T-helper 1 cell treated with Interleukin-12 subunit alpha and Interleukin-12 subunit beta and Interleukin-4 antibody, amounts not matched to agents 30 μg/mL and 1 μg/mL, for 36 hours (primary cell): ENCODE results near the gene ANKRD11.
A peak's percentile ranks its signal among the peaks of the same experiment; 100 is the strongest.

Source experiments
- H3K27ac Mint-ChIP-seq: one replicate; pipeline ENCODE4 v1.8.0; 2021; ENCODE audit warnings: mild to moderate bottlenecking, mixed read lengths
- H3K27me3 Mint-ChIP-seq: one replicate; pipeline ENCODE4 v1.8.0; 2021; ENCODE audit warnings: low read depth, mixed read lengths
- H3K36me3 Mint-ChIP-seq: one replicate; pipeline ENCODE4 v1.8.0; 2021; ENCODE audit warnings: low read depth, mixed read lengths
- H3K4me1 Mint-ChIP-seq: one replicate; pipeline ENCODE4 v1.8.0; 2021; ENCODE audit warnings: low read depth, mixed read lengths
- H3K4me3 Mint-ChIP-seq: one replicate; pipeline ENCODE4 v1.8.0; 2021; ENCODE audit warnings: mild to moderate bottlenecking, moderate library complexity, mixed read lengths
- H3K9me3 Mint-ChIP-seq: one replicate; pipeline ENCODE4 v1.8.0; 2021; ENCODE audit warnings: mixed read lengths

Gene ANKRD11

GRCh38 chr16:89493776-89494175, 3.4 kb upstream of the ANKRD11 start:
- H3K4me3 Mint-ChIP-seq = no peak overlapping the region
- H3K9me3 Mint-ChIP-seq = no peaks in the 10 kb centered on the region
- H3K27me3 Mint-ChIP-seq = no peaks in the 10 kb centered on the region
- H3K36me3 Mint-ChIP-seq = peaks cover 11% of the 10 kb centered on the region
- H3K27ac Mint-ChIP-seq = peak overlapping the region; percentile 52
- peaks cover 20% of the 10 kb centered on the region for H3K4me1 Mint-ChIP-seq

- Mint-ChIP-seq H3K27ac (no peak overlapping the region), H3K36me3 (peaks cover 10% of the 10 kb centered on the region), H3K9me3 (no peaks in the 10 kb centered on the region), H3K27me3 (no peaks in the 10 kb centered on the region), H3K4me3 (peak overlapping the region; percentile 90), H3K4me1 (peaks cover 31% of the 10 kb centered on the region)
Measured at GRCh38 chr16:89491974-89492687, 1.8 kb upstream of the ANKRD11 start.

- peak overlapping the region; percentile 93 for H3K27ac Mint-ChIP-seq
- H3K27me3 Mint-ChIP-seq = no peaks in the 10 kb centered on the region
- H3K9me3 Mint-ChIP-seq = no peaks in the 10 kb centered on the region
- H3K4me3 Mint-ChIP-seq = peak overlapping the region; percentile 90
- peaks cover 37% of the 10 kb centered on the region for H3K4me1 Mint-ChIP-seq
- H3K36me3 Mint-ChIP-seq = peaks cover 14% of the 10 kb centered on the region
Measured at GRCh38 chr16:89491238-89491869, 993 bp upstream of the ANKRD11 start.

- H3K4me1 Mint-ChIP-seq = peaks cover 50% of the 10 kb centered on the region
- H3K27me3 Mint-ChIP-seq = no peaks in the 10 kb centered on the region
- no peak overlapping the region for H3K4me3 Mint-ChIP-seq
- peaks cover 15% of the 10 kb centered on the region for H3K36me3 Mint-ChIP-seq
- no peaks in the 10 kb centered on the region for H3K9me3 Mint-ChIP-seq
- no peak overlapping the region for H3K27ac Mint-ChIP-seq
Measured at GRCh38 chr16:89489898-89490438, 393 bp downstream of the ANKRD11 start.

- Mint-ChIP-seq H3K27me3 (no peaks in the 10 kb centered on the region), H3K9me3 (no peaks in the 10 kb centered on the region), H3K4me3 (peak overlapping the region; percentile 92), H3K27ac (peak overlapping the region; percentile 95), H3K4me1 (peaks cover 57% of the 10 kb centered on the region), H3K36me3 (peaks cover 16% of the 10 kb centered on the region)
Measured at GRCh38 chr16:89489040-89489897, 1.1 kb downstream of the ANKRD11 start.

- Mint-ChIP-seq H3K9me3 (no peaks in the 10 kb centered on the region), H3K27me3 (no peaks in the 10 kb centered on the region), H3K27ac (peak overlapping the region; percentile 85), H3K4me1 (peaks cover 71% of the 10 kb centered on the region), H3K36me3 (peaks cover 23% of the 10 kb centered on the region), H3K4me3 (peak overlapping the region; percentile 86)
Measured at GRCh38 chr16:89485701-89486246, 4.6 kb downstream of the ANKRD11 start.

- Mint-ChIP-seq H3K36me3 (peaks cover 26% of the 10 kb centered on the region), H3K9me3 (no peaks in the 10 kb centered on the region), H3K4me3 (peak overlapping the region; percentile 86), H3K4me1 (peaks cover 75% of the 10 kb centered on the region), H3K27me3 (no peaks in the 10 kb centered on the region), H3K27ac (peak overlapping the region; percentile 85)
Measured at GRCh38 chr16:89484923-89485679, 5.3 kb downstream of the ANKRD11 start.

GRCh38 chr16:89484041-89484501, 6.3 kb downstream of the ANKRD11 start:
- Mint-ChIP-seq H3K27ac (peak overlapping the region; percentile 85), H3K27me3 (no peaks in the 10 kb centered on the region), H3K9me3 (no peaks in the 10 kb centered on the region), H3K36me3 (peaks cover 24% of the 10 kb centered on the region), H3K4me1 (peaks cover 75% of the 10 kb centered on the region), H3K4me3 (peak overlapping the region; percentile 86)

GRCh38 chr16:89482817-89483205, 7.5 kb downstream of the ANKRD11 start:
- peaks cover 76% of the 10 kb centered on the region for H3K4me1 Mint-ChIP-seq

GRCh38 chr16:89482150-89482816, 8.1 kb downstream of the ANKRD11 start:
- Mint-ChIP-seq H3K27ac (peak overlapping the region; percentile 58), H3K4me1 (peaks cover 74% of the 10 kb centered on the region), H3K9me3 (no peaks in the 10 kb centered on the region), H3K36me3 (peaks cover 22% of the 10 kb centered on the region), H3K27me3 (no peaks in the 10 kb centered on the region), H3K4me3 (peak overlapping the region; percentile 56)

More at GRCh38 chr16:89482817-89483205, 7.5 kb downstream of the ANKRD11 start:
- peaks cover 22% of the 10 kb centered on the region for H3K36me3 Mint-ChIP-seq
- H3K4me3 Mint-ChIP-seq = peak overlapping the region; percentile 41
- H3K9me3 Mint-ChIP-seq = no peaks in the 10 kb centered on the region
- peak overlapping the region; percentile 28 for H3K27ac Mint-ChIP-seq
- H3K27me3 Mint-ChIP-seq = no peaks in the 10 kb centered on the region

- H3K9me3 Mint-ChIP-seq = no peaks in the 10 kb centered on the region
Measured at GRCh38 chr16:89481356-89481955, 8.9 kb downstream of the ANKRD11 start.

GRCh38 chr16:89478576-89479221, 11.7 kb downstream of the ANKRD11 start:
- Mint-ChIP-seq H3K4me1 (peaks cover 72% of the 10 kb centered on the region), H3K9me3 (no peaks in the 10 kb centered on the region), H3K4me3 (peak overlapping the region; percentile 1), H3K27me3 (no peaks in the 10 kb centered on the region), H3K27ac (peak overlapping the region; percentile 6), H3K36me3 (peaks cover 18% of the 10 kb centered on the region)

More at GRCh38 chr16:89481356-89481955, 8.9 kb downstream of the ANKRD11 start:
- Mint-ChIP-seq H3K36me3 (peaks cover 23% of the 10 kb centered on the region), H3K4me3 (no peak overlapping the region), H3K27ac (no peak overlapping the region), H3K4me1 (peaks cover 74% of the 10 kb centered on the region), H3K27me3 (no peaks in the 10 kb centered on the region)
